H9 (cell line): ENCODE measurements around the gene RHBDL1. TPM values are rescaled to one million over a fixed set of nuclear protein-coding genes. Genes with fewer than 3 reads are reported as not detected.

Experiments
- DNase-seq: peaks from one replicate; pipeline ENCODE4 v3.0.0-alpha.2; 2017
- H2AFZ ChIP-seq: one replicate; pipeline ENCODE4 v1.6.1; 2013; ENCODE audit warnings: mild to moderate bottlenecking, low read length, control low read depth, moderate library complexity
- H2AK5ac ChIP-seq: 2 replicates; pipeline ENCODE4 v1.6.1; 2013; ENCODE audit warnings: low read length, control low read depth, mixed read lengths; ENCODE audit not compliant: insufficient read length
- H2BK120ac ChIP-seq: one replicate; pipeline ENCODE4 v1.6.1; 2013; ENCODE audit warnings: low read depth, mild to moderate bottlenecking, low read length, control low read depth, inconsistent platforms; ENCODE audit not compliant: poor library complexity, severe bottlenecking
- H2BK12ac ChIP-seq: 2 replicates; pipeline ENCODE4 v1.6.1; 2013; ENCODE audit warnings: low read length, control low read depth, mixed read lengths, low read depth; ENCODE audit not compliant: insufficient read length
- H2BK15ac ChIP-seq: 2 replicates; pipeline ENCODE4 v1.6.1; 2013; ENCODE audit warnings: low read depth, low read length, control low read depth
- H2BK20ac ChIP-seq: one replicate; pipeline ENCODE4 v1.6.1; 2013; ENCODE audit warnings: low read depth, mild to moderate bottlenecking, low read length, control low read depth, inconsistent platforms; ENCODE audit not compliant: poor library complexity, severe bottlenecking
- H2BK5ac ChIP-seq: 2 replicates; pipeline ENCODE4 v1.6.1; 2013; ENCODE audit warnings: low read length, control low read depth, mixed read lengths; ENCODE audit not compliant: insufficient read length
- H3K14ac ChIP-seq: 2 replicates; pipeline ENCODE4 v1.6.1; 2013; ENCODE audit warnings: low read length, control low read depth; ENCODE audit not compliant: insufficient read depth
- H3K18ac ChIP-seq: 2 replicates; pipeline ENCODE4 v1.6.1; 2013; ENCODE audit warnings: low read depth, mild to moderate bottlenecking, mixed read lengths, low read length, control low read depth; ENCODE audit not compliant: insufficient read length
- H3K23ac ChIP-seq: 2 replicates; pipeline ENCODE4 v1.6.1; 2013; ENCODE audit warnings: low read length, control low read depth, mixed read lengths, low read depth; ENCODE audit not compliant: insufficient read length
- H3K23me2 ChIP-seq: 2 replicates; pipeline ENCODE4 v1.6.1; 2013; ENCODE audit warnings: low read depth, mild to moderate bottlenecking, mixed read lengths, low read length, control low read depth; ENCODE audit not compliant: insufficient read length, poor library complexity, severe bottlenecking
- H3K27ac ChIP-seq: 2 replicates; pipeline ENCODE4 v1.5.1; 2013; ENCODE audit warnings: low read length, control low read depth, mixed read lengths, low read depth; ENCODE audit not compliant: insufficient read length
- H3K27me3 ChIP-seq: 2 replicates; pipeline ENCODE4 v1.6.1; 2013; ENCODE audit warnings: low read length, control low read depth, inconsistent platforms; ENCODE audit not compliant: insufficient read depth
- H3K4ac ChIP-seq: 2 replicates; pipeline ENCODE4 v1.6.1; 2013; ENCODE audit warnings: low read depth, mild to moderate bottlenecking, control low read depth, inconsistent platforms, low read length, moderate library complexity
- H3K4me1 ChIP-seq: 2 replicates; pipeline ENCODE4 v1.6.1; 2013; ENCODE audit warnings: low read length, control low read depth, inconsistent platforms; ENCODE audit not compliant: insufficient read depth
- H3K4me2 ChIP-seq: 2 replicates; pipeline ENCODE4 v1.6.1; 2013; ENCODE audit warnings: low read length, control low read depth, mixed read lengths; ENCODE audit not compliant: insufficient read length, insufficient read depth
- H3K56ac ChIP-seq: 2 replicates; pipeline ENCODE4 v1.6.1; 2013; ENCODE audit warnings: low read depth, mild to moderate bottlenecking, mixed read lengths, low read length, control low read depth; ENCODE audit not compliant: insufficient read length
- H3K79me1 ChIP-seq: 2 replicates; pipeline ENCODE4 v1.6.1; 2013; ENCODE audit warnings: low read depth, mild to moderate bottlenecking, moderate library complexity, low read length, control low read depth, inconsistent platforms; ENCODE audit not compliant: insufficient read depth, poor library complexity, severe bottlenecking
- H3K79me2 ChIP-seq: 2 replicates; pipeline ENCODE4 v1.6.1; 2013; ENCODE audit warnings: low read length, control low read depth, inconsistent platforms; ENCODE audit not compliant: insufficient read depth
- H3K9ac ChIP-seq: 2 replicates; pipeline ENCODE4 v1.6.1; 2013; ENCODE audit warnings: low read length, control low read depth, mixed read lengths; ENCODE audit not compliant: insufficient read length; ENCODE audit errors: extremely low read depth
- H3K9me3 ChIP-seq: one replicate; pipeline ENCODE4 v1.6.1; 2013; ENCODE audit warnings: low read depth, low read length, inconsistent platforms; ENCODE audit not compliant: control insufficient read depth
- H3T11ph ChIP-seq: one replicate; pipeline ENCODE4 v1.6.1; 2013; ENCODE audit warnings: mild to moderate bottlenecking, low read length, control low read depth, inconsistent platforms
- H4K20me1 ChIP-seq: one replicate; pipeline ENCODE4 v1.6.1; 2013; ENCODE audit not compliant: control insufficient read depth, insufficient read length, insufficient read depth
- H4K5ac ChIP-seq: 2 replicates; pipeline ENCODE4 v1.6.1; 2013; ENCODE audit warnings: low read depth, mild to moderate bottlenecking, mixed read lengths, low read length, control low read depth; ENCODE audit not compliant: insufficient read length
- H4K8ac ChIP-seq: replicated peaks from 2 replicates; pipeline ENCODE4 v1.6.1; 2013; ENCODE audit warnings: low read length, control low read depth, mixed read lengths, low read depth; ENCODE audit not compliant: insufficient read length
- H4K91ac ChIP-seq: 2 replicates; pipeline ENCODE4 v1.6.1; 2013; ENCODE audit warnings: low read depth, mild to moderate bottlenecking, moderate library complexity, mixed read lengths, low read length, control low read depth; ENCODE audit not compliant: insufficient read length
- H3K27ac Mint-ChIP-seq, 3 experiments: 2 replicates in 2 of 3; 3 replicates in 1 of 3; pipeline ENCODE4 v1.8.0; 2020 to 2021; ENCODE audit warnings: mixed read lengths in 3 of 3, mild to moderate bottlenecking in 1 of 3, moderate library complexity in 1 of 3
- H3K27me3 Mint-ChIP-seq: 2 replicates; pipeline ENCODE4 v1.8.0; 2021; ENCODE audit warnings: low read depth, mild to moderate bottlenecking, moderate library complexity, mixed read lengths
- H3K36me3 Mint-ChIP-seq, 3 experiments: 2 replicates in 2 of 3; 3 replicates in 1 of 3; pipeline ENCODE4 v1.8.0; 2020 to 2021; ENCODE audit warnings: low read depth in 3 of 3, mixed read lengths in 3 of 3; ENCODE audit not compliant: insufficient read depth in 1 of 3
- H3K4me1 Mint-ChIP-seq, 2 experiments: 2 replicates each; pipeline ENCODE4 v1.8.0; 2020; ENCODE audit warnings: mixed read lengths in 2 of 2
- H3K4me3 Mint-ChIP-seq, 2 experiments: 2 replicates in 1 of 2; 3 replicates in 1 of 2; pipeline ENCODE4 v1.8.0; 2020 to 2021; ENCODE audit warnings: mild to moderate bottlenecking in 2 of 2, mixed read lengths in 2 of 2, moderate library complexity in 1 of 2
- H3K9me3 Mint-ChIP-seq, 2 experiments: 2 replicates in 1 of 2; 3 replicates in 1 of 2; pipeline ENCODE4 v1.8.0; 2020; ENCODE audit warnings: mild to moderate bottlenecking in 2 of 2, mixed read lengths in 2 of 2, moderate library complexity in 1 of 2
- WGBS: extraction: QIAGEN DNeasy Blood & Tissue Kit; methylation state at CpG from one replicate; pipeline ENCODE4 v1.1.7; 2013; ENCODE audit warnings: missing lambda C conversion rate, low lambda C conversion rate, mixed read lengths; ENCODE audit not compliant: insufficient read length; ENCODE audit errors: extremely low coverage; 5-methylcytosine and 5-hydroxymethylcytosine counted together
- total RNA-seq: library from RNA; stranded (reverse); gene quantifications from 2 replicates; pipeline ENCODE4 v1.2.1, GENCODE V29; 2021
- TF ChIP-seq, protein P1 (sequence below): fragments of 200-600 bp; sonication (generic); conservative IDR thresholded peaks from 3 replicates; pipeline ENCODE4 v1.8.0; 2021; ENCODE audit warnings: antibody characterized with exemption, mild to moderate bottlenecking

Gene RHBDL1
- total RNA-seq, 1 experiment from 2014 or later: 7.6 TPM

DNA sequence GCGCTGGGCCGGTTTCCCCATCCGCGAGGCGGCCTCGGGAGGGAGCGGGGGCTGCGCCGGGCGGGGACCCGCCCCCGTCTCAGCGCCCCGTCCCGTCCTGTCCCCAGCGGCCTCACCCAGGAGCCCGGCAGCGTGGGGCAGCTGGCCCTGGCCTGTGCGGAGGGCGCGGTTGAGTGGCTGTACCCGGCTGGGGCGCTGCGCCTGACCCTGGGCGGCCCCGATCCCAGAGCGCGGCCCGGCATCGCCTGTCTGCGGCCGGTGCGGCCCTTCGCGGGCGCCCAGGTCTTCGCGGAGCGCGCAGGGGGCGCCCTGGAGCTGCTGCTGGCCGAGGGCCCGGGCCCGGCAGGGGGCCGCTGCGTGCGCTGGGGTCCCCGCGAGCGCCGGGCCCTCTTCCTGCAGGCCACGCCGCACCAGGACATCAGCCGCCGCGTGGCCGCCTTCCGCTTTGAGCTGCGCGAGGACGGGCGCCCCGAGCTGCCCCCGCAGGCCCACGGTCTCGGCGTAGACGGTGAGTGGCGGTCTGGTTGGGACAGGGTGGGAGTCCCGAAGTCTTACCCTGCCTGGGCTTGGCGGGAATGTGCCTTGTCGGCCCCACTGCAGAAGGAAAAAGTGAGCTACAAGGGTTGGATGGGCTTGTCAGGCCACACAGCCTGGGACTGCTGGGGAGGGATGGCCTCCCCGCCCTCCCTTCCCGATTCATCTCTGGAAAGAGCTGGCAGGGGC lies 40.2 kb downstream of the RHBDL1 start:
- Histone ChIP-seq H3K4ac (no peak overlapping the region), H3K4me1 (no peaks in the 10 kb centered on the region), H3T11ph (no peak overlapping the region), H4K91ac (no peak overlapping the region), H2AFZ (no peak overlapping the region), H3K23me2 (peaks cover 8% of the 10 kb centered on the region), H2BK20ac (no peak overlapping the region), H3K9me3 (no peaks in the 10 kb centered on the region), H3K79me2 (no peaks in the 10 kb centered on the region), H3K9ac (no peak overlapping the region), H3K14ac (no peak overlapping the region), H4K5ac (no peak overlapping the region), H3K18ac (no peak overlapping the region), H3K23ac (no peak overlapping the region), H3K79me1 (no peaks in the 10 kb centered on the region), H2BK5ac (no peak overlapping the region), H2AK5ac (no peak overlapping the region), H3K27ac (no peak overlapping the region), H3K56ac (no peak overlapping the region), H3K27me3 (no peaks in the 10 kb centered on the region; the same call in 1 of the 2 replicates), H2BK15ac (no peak overlapping the region), H3K4me2 (peak overlapping the region; percentile 30), H4K8ac (no peak overlapping the region), H2BK12ac (no peak overlapping the region), H2BK120ac (no peak overlapping the region), H4K20me1 (no peaks in the 10 kb centered on the region)
- peaks cover 17 to 31% of the 10 kb centered on the region in 2 experiments for H3K4me1 Mint-ChIP-seq
- DNase-seq: peak; percentile 49
- no peak overlapping the region for H3K27ac Mint-ChIP-seq
- peaks cover 54% of the 10 kb centered on the region for H3K27me3 Mint-ChIP-seq
- H3K9me3 Mint-ChIP-seq: no peaks in the 10 kb centered on the region; a peak in 2 of 5 replicates
- H3K4me3 Mint-ChIP-seq: peak overlapping the region; percentile 55 to 78
- no peaks in the 10 kb centered on the region for H3K36me3 Mint-ChIP-seq
- TF ChIP-seq, protein P1, sequence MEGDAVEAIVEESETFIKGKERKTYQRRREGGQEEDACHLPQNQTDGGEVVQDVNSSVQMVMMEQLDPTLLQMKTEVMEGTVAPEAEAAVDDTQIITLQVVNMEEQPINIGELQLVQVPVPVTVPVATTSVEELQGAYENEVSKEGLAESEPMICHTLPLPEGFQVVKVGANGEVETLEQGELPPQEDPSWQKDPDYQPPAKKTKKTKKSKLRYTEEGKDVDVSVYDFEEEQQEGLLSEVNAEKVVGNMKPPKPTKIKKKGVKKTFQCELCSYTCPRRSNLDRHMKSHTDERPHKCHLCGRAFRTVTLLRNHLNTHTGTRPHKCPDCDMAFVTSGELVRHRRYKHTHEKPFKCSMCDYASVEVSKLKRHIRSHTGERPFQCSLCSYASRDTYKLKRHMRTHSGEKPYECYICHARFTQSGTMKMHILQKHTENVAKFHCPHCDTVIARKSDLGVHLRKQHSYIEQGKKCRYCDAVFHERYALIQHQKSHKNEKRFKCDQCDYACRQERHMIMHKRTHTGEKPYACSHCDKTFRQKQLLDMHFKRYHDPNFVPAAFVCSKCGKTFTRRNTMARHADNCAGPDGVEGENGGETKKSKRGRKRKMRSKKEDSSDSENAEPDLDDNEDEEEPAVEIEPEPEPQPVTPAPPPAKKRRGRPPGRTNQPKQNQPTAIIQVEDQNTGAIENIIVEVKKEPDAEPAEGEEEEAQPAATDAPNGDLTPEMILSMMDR: peak; percentile 44; the same call in 2 of the 3 replicates
- WGBS: no CpG with 5 or more reads among the region's 74 CpGs
